CD14-positive monocyte (primary cell): Measurements from ENCODE around the gene DDX47. TPM values are rescaled to one million over a fixed set of nuclear protein-coding genes. Genes with fewer than 3 reads are reported as not detected.

Experiments used
- DNase-seq, 3 donors: peaks; one replicate each; pipeline ENCODE4 v3.0.0-alpha.2; 2011 to 2022
- H2AFZ ChIP-seq: 2 replicates; pipeline ENCODE4 v1.6.0; 2012; ENCODE audit warnings: mild to moderate bottlenecking, low read depth, low read length, inconsistent platforms; ENCODE audit not compliant: insufficient read depth, poor library complexity, severe bottlenecking
- H3K27ac ChIP-seq, 2 donors: 1 replicate in 1 of 2; 2 replicates in 1 of 2; pipeline ENCODE4 v1.5.1; 2012 to 2013; ENCODE audit warnings: low read length in 2 of 2, control low read depth in 1 of 2, inconsistent platforms in 1 of 2, low read depth in 1 of 2, mild to moderate bottlenecking in 1 of 2
- H3K27me3 ChIP-seq, 2 donors: one replicate each; pipeline versions ENCODE4 v1.6.0 to v1.6.1; 2011 to 2013; ENCODE audit warnings: low read length in 2 of 2; ENCODE audit not compliant: control insufficient read depth in 2 of 2, insufficient read depth in 2 of 2
- H3K36me3 ChIP-seq, 2 donors: replicated peaks in 1 of 2; 1 replicate in 1 of 2; 2 replicates in 1 of 2; pipeline versions ENCODE4 v1.5.1 to v1.6.1; 2012 to 2013; ENCODE audit warnings: low read length in 2 of 2, control low read depth in 1 of 2, inconsistent platforms in 1 of 2, mild to moderate bottlenecking in 1 of 2; ENCODE audit not compliant: insufficient read depth in 2 of 2, control insufficient read depth in 1 of 2
- H3K4me1 ChIP-seq, 2 donors: 1 replicate in 1 of 2; 2 replicates in 1 of 2; pipeline versions ENCODE4 v1.5.1 to v1.6.1; 2012 to 2013; ENCODE audit warnings: low read length in 2 of 2, control low read depth in 1 of 2, inconsistent platforms in 1 of 2, mild to moderate bottlenecking in 1 of 2, moderate library complexity in 1 of 2; ENCODE audit not compliant: insufficient read depth in 2 of 2, control insufficient read depth in 1 of 2
- H3K4me2 ChIP-seq: replicated peaks from 2 replicates; pipeline ENCODE3; 2012; ENCODE audit warnings: low read length, moderate library complexity, mild to moderate bottlenecking; ENCODE audit not compliant: poor library complexity, severe bottlenecking; ENCODE audit errors: extremely low read depth
- H3K4me3 ChIP-seq, 3 experiments: fragments of 200-600 bp in 1 of 3; sonication (generic) in 1 of 3; replicated peaks in 1 of 3; 1 replicate in 2 of 3; 2 replicates in 1 of 3; pipeline ENCODE4 v1.5.1; 2011 to 2013; ENCODE audit warnings: low read length in 3 of 3, mild to moderate bottlenecking in 3 of 3, control low read depth in 2 of 3, low read depth in 2 of 3, inconsistent platforms in 1 of 3, moderate library complexity in 1 of 3
- H3K79me2 ChIP-seq: 2 replicates; pipeline ENCODE4 v1.6.0; 2012; ENCODE audit warnings: mild to moderate bottlenecking, control low read depth, inconsistent platforms, low read length, moderate library complexity; ENCODE audit not compliant: insufficient read depth
- H3K9ac ChIP-seq: 2 replicates; pipeline ENCODE4 v1.6.0; 2017; ENCODE audit warnings: low read length, mild to moderate bottlenecking; ENCODE audit not compliant: insufficient read depth, poor library complexity, severe bottlenecking
- H3K9me3 ChIP-seq, 2 donors: replicated peaks in 1 of 2; 1 replicate in 1 of 2; 2 replicates in 1 of 2; pipeline versions ENCODE4 v1.5.1 to v1.6.1; 2012 to 2013; ENCODE audit warnings: low read length in 2 of 2, control low read depth in 1 of 2; ENCODE audit not compliant: control insufficient read depth in 1 of 2, insufficient read depth in 1 of 2
- H4K20me1 ChIP-seq: 2 replicates; pipeline ENCODE4 v1.6.0; 2012; ENCODE audit warnings: mild to moderate bottlenecking, low read length, control low read depth, moderate library complexity; ENCODE audit not compliant: insufficient read depth
- H3K27ac Mint-ChIP-seq, 7 donors: one replicate each; pipeline ENCODE4 v1.8.0; 2020; ENCODE audit warnings: mild to moderate bottlenecking in 7 of 7, mixed read lengths in 7 of 7, moderate library complexity in 6 of 7, inconsistent platforms in 2 of 7
- H3K27me3 Mint-ChIP-seq, 3 donors: one replicate each; pipeline ENCODE4 v1.8.0; 2021 to 2022; ENCODE audit warnings: low read depth in 3 of 3, mild to moderate bottlenecking in 3 of 3, mixed read lengths in 3 of 3, moderate library complexity in 3 of 3, inconsistent platforms in 1 of 3
- H3K36me3 Mint-ChIP-seq, 2 donors: one replicate each; pipeline ENCODE4 v1.8.0; 2020; ENCODE audit warnings: mixed read lengths in 2 of 2, inconsistent platforms in 1 of 2, mild to moderate bottlenecking in 1 of 2
- H3K4me1 Mint-ChIP-seq: one replicate; pipeline ENCODE4 v1.8.0; 2020; ENCODE audit warnings: mild to moderate bottlenecking, mixed read lengths
- H3K4me3 Mint-ChIP-seq, 2 donors: one replicate each; pipeline ENCODE4 v1.8.0; 2020; ENCODE audit warnings: mild to moderate bottlenecking in 2 of 2, mixed read lengths in 2 of 2, moderate library complexity in 1 of 2
- H3K9me3 Mint-ChIP-seq, 7 donors: one replicate each; pipeline ENCODE4 v1.8.0; 2020 to 2022; ENCODE audit warnings: mixed read lengths in 7 of 7, mild to moderate bottlenecking in 6 of 7, moderate library complexity in 6 of 7, inconsistent platforms in 2 of 7
- WGBS: methylation state at CpG from one replicate; pipeline ENCODE4 v1.1.5; 2013; ENCODE audit warnings: missing lambda C conversion rate; ENCODE audit not compliant: insufficient coverage; 5-methylcytosine and 5-hydroxymethylcytosine counted together
- intact Hi-C, 2 donors: fragments of 100-400 bp; cut with micrococcal nuclease; formaldehyde crosslinking; loops; one replicate each; pipeline versions ENCODE4 v1.15.0 to v1.15.1; 2023
- polyA plus RNA-seq, 3 donors: library from polyadenylated mRNA; depleted of rRNA in 1 of 3; unstranded in 2 of 3; stranded (reverse) in 1 of 3; fragments of 300-500 nt in 2 of 3; fragments of >200 nt in 1 of 3; fragmentation: Illumina TruSeq in 2 of 3; gene quantifications; 1 replicate in 2 of 3; 2 replicates in 1 of 3; pipeline ENCODE4 v1.2.3, GENCODE V29; 2012 to 2021
- TF ChIP-seq, protein P1 (sequence below): fragments of 200-600 bp; IDR thresholded peaks from one replicate; pipeline ENCODE4 v1.8.0; 2022; ENCODE audit warnings: antibody characterized with exemption, mild to moderate bottlenecking

DDX47 gene
- polyA plus RNA-seq, 3 donors, result 27.6 to 35.2 (median 30.1) TPM

DNA sequence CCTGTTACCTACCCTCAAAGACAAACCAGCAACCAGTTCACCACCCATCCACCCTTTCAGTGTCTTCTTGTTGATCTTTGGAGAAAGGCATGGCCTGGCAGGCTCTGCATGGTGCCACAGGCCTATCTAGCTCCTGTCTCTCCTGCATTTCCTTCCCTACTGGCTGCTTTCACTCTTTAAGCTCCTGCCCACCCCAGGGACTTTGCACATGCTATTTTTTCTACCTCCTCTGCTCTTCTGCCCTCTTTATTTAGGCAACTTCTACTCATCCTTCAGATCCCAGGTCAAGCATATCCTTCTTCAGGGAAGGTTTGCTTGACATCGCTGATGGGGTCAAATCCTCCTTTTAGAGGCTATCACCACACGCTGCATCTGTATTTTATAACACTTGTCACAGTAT, 51.1 kb downstream of the DDX47 start:
- no peak overlapping the region for H2AFZ ChIP-seq
- H3K79me2 ChIP-seq, result no peaks in the 10 kb centered on the region
- no peak overlapping the region for H3K9ac ChIP-seq
- H3K36me3 Mint-ChIP-seq, result no peaks in the 10 kb centered on the region
- H3K27ac Mint-ChIP-seq, result no peak overlapping the region
- no peak overlapping the region for H3K4me3 ChIP-seq
- no CpG with 5 or more reads among the region's 2 CpGs for WGBS
- H3K9me3 ChIP-seq, result no peaks in the 10 kb centered on the region
- no peaks in the 10 kb centered on the region for H3K4me1 ChIP-seq
- peaks cover 0 to 1% (median 0%) of the 10 kb centered on the region in 3 donors for H3K27me3 Mint-ChIP-seq
- H3K4me1 Mint-ChIP-seq, result no peaks in the 10 kb centered on the region
- no peaks in the 10 kb centered on the region for H3K36me3 ChIP-seq
- TF ChIP-seq, protein P1, sequence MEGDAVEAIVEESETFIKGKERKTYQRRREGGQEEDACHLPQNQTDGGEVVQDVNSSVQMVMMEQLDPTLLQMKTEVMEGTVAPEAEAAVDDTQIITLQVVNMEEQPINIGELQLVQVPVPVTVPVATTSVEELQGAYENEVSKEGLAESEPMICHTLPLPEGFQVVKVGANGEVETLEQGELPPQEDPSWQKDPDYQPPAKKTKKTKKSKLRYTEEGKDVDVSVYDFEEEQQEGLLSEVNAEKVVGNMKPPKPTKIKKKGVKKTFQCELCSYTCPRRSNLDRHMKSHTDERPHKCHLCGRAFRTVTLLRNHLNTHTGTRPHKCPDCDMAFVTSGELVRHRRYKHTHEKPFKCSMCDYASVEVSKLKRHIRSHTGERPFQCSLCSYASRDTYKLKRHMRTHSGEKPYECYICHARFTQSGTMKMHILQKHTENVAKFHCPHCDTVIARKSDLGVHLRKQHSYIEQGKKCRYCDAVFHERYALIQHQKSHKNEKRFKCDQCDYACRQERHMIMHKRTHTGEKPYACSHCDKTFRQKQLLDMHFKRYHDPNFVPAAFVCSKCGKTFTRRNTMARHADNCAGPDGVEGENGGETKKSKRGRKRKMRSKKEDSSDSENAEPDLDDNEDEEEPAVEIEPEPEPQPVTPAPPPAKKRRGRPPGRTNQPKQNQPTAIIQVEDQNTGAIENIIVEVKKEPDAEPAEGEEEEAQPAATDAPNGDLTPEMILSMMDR, result no peak
- H4K20me1 ChIP-seq, result no peaks in the 10 kb centered on the region
- DNase-seq, result no peak
- no peak overlapping the region for H3K4me3 Mint-ChIP-seq
- H3K27ac ChIP-seq, result no peak overlapping the region
- H3K4me2 ChIP-seq, result no peak overlapping the region
- intact Hi-C loops, result no loop called here
- peaks cover 0 to 2% (median 0%) of the 10 kb centered on the region in 7 donors for H3K9me3 Mint-ChIP-seq
- H3K27me3 ChIP-seq, result no peaks in the 10 kb centered on the region

DNA sequence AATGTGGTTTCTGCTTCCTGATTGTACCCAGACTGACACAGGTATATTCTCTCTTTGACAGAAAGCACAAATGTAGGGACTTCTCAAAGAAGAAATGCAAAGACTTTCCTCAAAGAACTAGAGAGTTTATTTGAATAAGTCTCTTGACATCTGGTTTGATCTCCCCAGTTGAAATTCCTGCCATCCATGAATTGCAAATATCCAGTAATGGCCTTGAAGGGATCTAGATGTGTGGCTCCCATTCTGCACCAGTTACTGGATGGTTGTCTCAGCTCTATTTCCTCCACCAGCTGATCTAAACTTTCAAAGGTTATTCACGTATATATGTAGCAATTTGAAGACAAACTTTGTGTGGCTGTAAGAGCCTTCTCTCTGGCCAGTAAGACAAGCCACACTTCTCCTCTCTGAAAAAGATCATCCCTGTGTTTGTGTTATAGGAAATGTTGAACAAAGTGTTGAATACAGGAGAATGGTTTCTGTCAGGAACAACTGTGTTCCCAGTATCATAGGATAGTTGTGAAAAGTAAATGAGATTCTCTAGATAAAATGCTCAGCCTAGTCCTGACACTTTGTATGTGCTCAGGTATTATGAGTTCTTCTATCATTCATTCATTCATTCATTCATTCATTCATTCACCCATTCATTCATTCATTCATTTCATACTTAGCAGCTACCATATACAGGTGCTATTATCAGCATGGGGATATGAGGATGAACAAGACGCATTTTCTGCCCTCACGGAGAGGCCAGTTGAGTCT, 55.5 kb downstream of the DDX47 start:
- no CpG with 5 or more reads among the region's 3 CpGs for WGBS

More for the DNA sequence above, 55.5 kb downstream of the DDX47 start:
- Histone ChIP-seq H3K4me2 (no peak overlapping the region), H3K79me2 (no peaks in the 10 kb centered on the region), H4K20me1 (no peaks in the 10 kb centered on the region), H3K27ac (no peak overlapping the region), H2AFZ (no peak overlapping the region), H3K4me3 (no peak overlapping the region), H3K36me3 (no peaks in the 10 kb centered on the region), H3K27me3 (no peaks in the 10 kb centered on the region), H3K9me3 (no peaks in the 10 kb centered on the region), H3K4me1 (no peaks in the 10 kb centered on the region), H3K9ac (no peak overlapping the region)
- H3K27me3 Mint-ChIP-seq, result peaks cover 0 to 1% (median 0%) of the 10 kb centered on the region in 3 donors
- H3K9me3 Mint-ChIP-seq, result no peaks in the 10 kb centered on the region
- H3K4me1 Mint-ChIP-seq, result peaks cover 3% of the 10 kb centered on the region
- no peak overlapping the region for H3K4me3 Mint-ChIP-seq
- no peaks in the 10 kb centered on the region for H3K36me3 Mint-ChIP-seq
- TF ChIP-seq, protein P1, result no peak
- intact Hi-C loops, result no loop called here
- no peak overlapping the region for H3K27ac Mint-ChIP-seq
- no peak for DNase-seq
